ENCODE data around the gene MARCHF3. TPM values are rescaled to one million over a fixed set of nuclear protein-coding genes. Genes with fewer than 3 reads are reported as not detected.
"Not testable (repeated sequence)": the region's sequence is repeated elsewhere in the genome, so short reads cannot be mapped to it uniquely, and the experiment has no call there.

MARCHF3 gene
- polyA plus RNA-seq, 6 donors from 2014 or later: 63.4 to 81.0 (median 71.7) TPM

DNA sequence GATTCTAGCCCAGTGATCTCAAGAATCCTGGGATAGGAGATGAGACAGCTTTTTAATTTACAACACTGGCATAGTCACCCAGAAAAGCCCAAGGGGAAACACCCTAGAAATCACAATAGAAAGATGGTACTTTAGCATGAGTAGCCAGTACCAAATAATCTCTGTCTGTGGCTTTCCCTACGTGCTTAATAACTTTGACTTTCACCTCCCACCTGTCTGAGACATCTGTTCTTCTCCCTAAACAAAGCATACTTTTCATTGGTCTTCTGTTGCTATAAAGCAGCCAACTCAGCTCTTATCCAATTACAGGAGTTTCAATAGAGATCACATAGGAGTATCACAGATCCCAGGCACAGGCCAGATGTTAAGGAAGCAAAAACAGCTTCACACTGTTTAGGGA lies 10.4 kb downstream of the MARCHF3 start:
- Mint-ChIP-seq H3K9me3 (peaks cover 0 to 4% (median 0%) of the 10 kb centered on the region in 7 donors), H3K4me1 (peaks cover 57 to 72% (median 60%) of the 10 kb centered on the region in 3 donors), H3K4me3 (peak overlapping the region in 1 of 8 donors; percentile 27), H3K27me3 (no peaks in the 10 kb centered on the region), H3K36me3 (no peaks in the 10 kb centered on the region), H3K27ac (peak overlapping the region; percentile 2 to 92 (median 45))
- DNase-seq (no peak), ATAC-seq (ENCODE audit: low read depth in 2 of 2) (peak; percentile 18 to 25)

DNA sequence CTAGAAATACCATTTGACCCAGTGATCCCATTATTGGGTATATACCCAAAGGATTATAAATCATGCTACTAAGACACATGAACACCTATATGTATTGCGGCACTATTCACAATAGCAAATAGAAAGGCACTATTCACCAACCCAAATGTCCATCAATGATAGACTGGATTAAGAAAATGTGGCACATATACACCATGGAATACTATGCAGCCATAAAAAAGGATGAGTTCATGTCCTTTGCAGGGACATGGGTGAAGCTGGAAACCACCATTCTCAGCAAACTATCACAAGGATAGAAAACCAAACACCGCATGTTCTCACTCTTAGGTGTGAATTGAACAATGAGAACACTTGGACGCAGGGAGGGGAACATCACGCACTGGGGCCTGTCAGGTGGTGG lies 13.6 kb downstream of the MARCHF3 start:
- not testable (repeated sequence) for H3K27me3 Mint-ChIP-seq; H3K36me3 Mint-ChIP-seq; ATAC-seq (ENCODE audit: low read depth in 2 of 2); DNase-seq; H3K9me3 Mint-ChIP-seq; H3K4me3 Mint-ChIP-seq
- H3K27ac Mint-ChIP-seq: peak overlapping the region in 1 of 6 donors; percentile 66
- H3K4me1 Mint-ChIP-seq: peaks cover 60 to 76% (median 71%) of the 10 kb centered on the region in 3 donors

DNA sequence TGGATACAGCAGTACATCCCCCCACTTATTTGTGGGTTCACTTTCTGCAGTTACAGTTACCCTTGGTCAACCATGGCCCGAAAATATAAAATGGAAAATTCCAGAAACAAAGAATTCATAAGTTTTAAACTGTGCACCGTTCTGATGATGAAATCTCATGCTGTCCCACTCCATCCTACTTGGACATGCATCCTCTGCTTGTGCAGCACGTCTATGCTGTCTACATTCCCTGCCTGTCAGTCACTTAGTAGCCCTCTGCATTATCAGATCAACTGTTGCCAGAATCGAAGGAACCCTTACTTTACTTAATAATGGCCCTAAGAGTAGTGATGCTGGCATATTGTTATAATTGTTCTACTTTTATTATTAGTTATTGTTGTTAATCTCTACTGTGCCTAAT lies 14.6 kb downstream of the MARCHF3 start:
- H3K36me3 Mint-ChIP-seq: no peaks in the 10 kb centered on the region
- peaks cover 0 to 4% (median 0%) of the 10 kb centered on the region in 7 donors for H3K9me3 Mint-ChIP-seq
- peak overlapping the region in 5 of 6 donors; percentile 47 to 78 (median 70) for H3K27ac Mint-ChIP-seq
- DNase-seq (no peak), ATAC-seq (ENCODE audit: low read depth in 2 of 2) (no peak)
- no peaks in the 10 kb centered on the region for H3K27me3 Mint-ChIP-seq
- peaks cover 53 to 76% (median 73%) of the 10 kb centered on the region in 3 donors for H3K4me1 Mint-ChIP-seq
- H3K4me3 Mint-ChIP-seq: peak overlapping the region in 1 of 8 donors; percentile 42

DNA sequence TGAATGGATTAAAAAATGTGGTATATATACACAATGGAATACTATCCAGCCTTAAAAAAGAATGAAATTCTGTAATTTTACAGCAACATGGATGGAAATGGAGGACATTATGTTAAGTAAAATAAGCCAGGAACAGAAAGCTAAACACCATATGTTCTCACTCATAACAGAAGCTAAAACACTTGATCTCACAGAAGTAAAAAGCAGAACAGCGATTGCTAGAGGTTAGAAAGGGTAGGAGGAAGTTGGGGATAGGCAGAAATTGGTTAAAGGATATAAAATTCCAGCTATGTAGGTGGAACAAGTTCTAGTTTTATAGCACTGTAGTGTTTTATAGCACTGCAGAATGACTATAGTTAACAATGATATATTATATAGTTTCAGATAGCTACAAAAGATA lies 15.8 kb downstream of the MARCHF3 start:
- H3K4me1 Mint-ChIP-seq: peaks cover 51 to 74% (median 73%) of the 10 kb centered on the region in 3 donors
- peak overlapping the region; percentile 12 to 67 (median 42) for H3K4me3 Mint-ChIP-seq
- peak; percentile 80 to 84 for ATAC-seq (ENCODE audit: low read depth in 2 of 2)
- peaks cover 0 to 4% (median 0%) of the 10 kb centered on the region in 7 donors for H3K9me3 Mint-ChIP-seq
- no peaks in the 10 kb centered on the region for H3K27me3 Mint-ChIP-seq
- H3K36me3 Mint-ChIP-seq: no peaks in the 10 kb centered on the region
- peak; percentile 22 for DNase-seq
- peak overlapping the region in 5 of 6 donors; percentile 6 to 75 (median 55) for H3K27ac Mint-ChIP-seq

DNA sequence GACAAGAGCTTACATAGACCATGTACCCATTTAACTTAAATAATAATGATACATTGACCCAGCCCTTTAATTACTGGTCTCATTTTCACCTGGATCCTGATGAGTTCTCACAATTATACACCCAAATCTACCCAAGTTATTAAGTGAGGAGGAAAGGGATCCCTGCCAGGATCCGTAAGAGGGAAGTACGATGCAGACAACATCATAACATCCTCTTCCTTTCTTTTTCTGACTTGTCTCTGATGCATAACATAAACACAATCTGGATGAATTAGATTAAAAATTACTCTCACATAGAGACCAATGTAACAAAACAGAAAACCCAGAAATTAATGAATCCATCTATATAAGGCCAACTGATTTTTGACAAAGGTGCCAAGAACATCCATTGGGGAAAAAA lies 17.0 kb downstream of the MARCHF3 start:
- peaks cover 0 to 2% of the 10 kb centered on the region in 2 donors for H3K36me3 Mint-ChIP-seq

DNA sequence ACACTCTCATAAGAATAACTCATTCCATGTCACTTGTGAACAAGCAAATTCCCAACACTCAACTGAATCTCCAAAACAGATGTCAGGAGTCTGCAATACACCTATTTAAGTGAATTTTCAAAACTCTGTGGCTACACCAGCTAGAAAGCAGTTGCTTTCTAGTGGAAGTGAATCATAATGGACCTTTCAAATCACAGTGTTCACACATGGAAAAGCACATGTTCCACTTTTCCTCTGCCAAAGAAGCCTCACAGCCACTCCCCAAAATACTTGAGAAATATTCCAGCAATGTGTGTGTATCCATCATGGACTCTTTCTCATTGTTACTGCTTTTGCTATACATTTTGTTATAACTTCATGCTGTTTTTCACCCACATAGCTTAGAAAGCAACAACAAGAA lies 17.4 kb downstream of the MARCHF3 start:
- Mint-ChIP-seq H3K27ac (peak overlapping the region in 5 of 6 donors; percentile 52 to 75 (median 65)), H3K36me3 (peaks cover 0 to 7% of the 10 kb centered on the region in 2 donors), H3K4me3 (peak overlapping the region in 6 of 8 donors; percentile 30 to 71 (median 56)), H3K9me3 (peaks cover 0 to 4% (median 0%) of the 10 kb centered on the region in 7 donors), H3K4me1 (peaks cover 49 to 78% (median 73%) of the 10 kb centered on the region in 3 donors), H3K27me3 (no peaks in the 10 kb centered on the region)
- ATAC-seq (ENCODE audit: low read depth in 2 of 2) (no peak), DNase-seq (no peak)

More for the DNA sequence above, 17.0 kb downstream of the MARCHF3 start:
- DNase-seq (no peak), ATAC-seq (ENCODE audit: low read depth in 2 of 2) (no peak)
- H3K4me1 Mint-ChIP-seq: peaks cover 49 to 74% (median 72%) of the 10 kb centered on the region in 3 donors
- H3K27me3 Mint-ChIP-seq: no peaks in the 10 kb centered on the region
- H3K9me3 Mint-ChIP-seq: peaks cover 0 to 4% (median 0%) of the 10 kb centered on the region in 7 donors
- H3K4me3 Mint-ChIP-seq: peak overlapping the region; percentile 30 to 71 (median 56)
- H3K27ac Mint-ChIP-seq: peak overlapping the region; percentile 13 to 78 (median 67)

DNA sequence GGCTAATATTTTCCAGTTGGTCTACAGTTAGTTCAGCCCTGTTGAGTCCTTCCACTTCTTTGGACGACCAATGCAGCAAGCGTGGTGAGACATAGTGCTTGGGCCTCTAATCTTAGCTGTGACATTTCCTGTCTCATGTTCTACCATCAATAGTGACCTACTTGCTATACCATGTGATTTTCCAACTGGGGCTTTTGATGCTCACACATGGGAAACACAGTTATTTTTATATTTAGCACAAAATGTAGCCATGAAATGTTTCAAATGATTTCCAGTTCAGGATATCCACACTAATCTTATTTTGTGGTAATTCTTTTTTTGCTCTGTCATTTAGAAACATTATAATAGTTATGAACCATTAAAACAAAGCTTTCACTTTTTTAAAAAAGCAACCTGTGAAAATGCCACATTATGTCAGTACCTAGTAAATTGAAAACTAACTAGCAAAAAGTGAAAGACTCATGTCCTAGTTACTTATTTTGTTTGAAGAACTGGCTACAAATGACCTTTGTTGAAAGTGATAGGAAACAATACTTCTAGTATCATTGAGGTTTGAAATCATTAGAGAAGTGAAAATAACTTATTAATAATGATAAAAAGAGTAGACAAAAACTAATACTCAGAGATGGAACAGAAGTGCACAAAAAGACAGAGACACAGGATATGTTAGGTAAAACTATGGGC lies 18.3 kb downstream of the MARCHF3 start:
- peaks cover 0 to 4% (median 0%) of the 10 kb centered on the region in 7 donors for H3K9me3 Mint-ChIP-seq
- peak overlapping the region in 5 of 8 donors; percentile 3 to 35 (median 16) for H3K4me3 Mint-ChIP-seq
- H3K27me3 Mint-ChIP-seq: no peaks in the 10 kb centered on the region
- peaks cover 49 to 82% (median 73%) of the 10 kb centered on the region in 3 donors for H3K4me1 Mint-ChIP-seq
- H3K36me3 Mint-ChIP-seq: peaks cover 0 to 7% of the 10 kb centered on the region in 2 donors
- ATAC-seq (ENCODE audit: low read depth in 2 of 2): peak; percentile 67 to 69
- DNase-seq: no peak
- peak overlapping the region; percentile 11 to 77 (median 53) for H3K27ac Mint-ChIP-seq

DNA sequence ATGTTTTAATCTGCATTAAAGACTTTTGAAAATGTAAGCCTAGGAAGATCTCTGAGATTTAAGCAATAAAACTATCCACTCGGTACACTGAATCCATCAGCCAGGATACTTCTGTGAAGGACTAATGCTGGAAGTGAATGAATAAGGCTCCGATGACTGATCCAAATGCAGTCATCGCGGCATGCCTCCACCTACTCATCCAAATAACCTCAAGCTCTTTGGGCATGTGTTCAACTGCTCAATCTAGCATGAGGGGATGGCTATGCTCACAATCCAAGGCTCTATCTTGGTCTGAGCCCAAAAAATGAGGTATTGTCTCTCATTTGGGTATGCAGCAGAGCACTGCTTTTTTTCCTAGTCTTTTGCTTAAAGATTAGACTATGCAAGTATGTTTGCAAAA lies 19.2 kb downstream of the MARCHF3 start:
- Mint-ChIP-seq H3K36me3 (peaks cover 0 to 7% of the 10 kb centered on the region in 2 donors), H3K4me1 (peaks cover 46 to 87% (median 68%) of the 10 kb centered on the region in 3 donors), H3K9me3 (no peaks in the 10 kb centered on the region), H3K4me3 (peak overlapping the region in 2 of 8 donors; percentile 12 to 24), H3K27me3 (no peaks in the 10 kb centered on the region), H3K27ac (peak overlapping the region in 1 of 6 donors; percentile 67)
- ATAC-seq (ENCODE audit: low read depth in 2 of 2) (no peak), DNase-seq (no peak)

DNA sequence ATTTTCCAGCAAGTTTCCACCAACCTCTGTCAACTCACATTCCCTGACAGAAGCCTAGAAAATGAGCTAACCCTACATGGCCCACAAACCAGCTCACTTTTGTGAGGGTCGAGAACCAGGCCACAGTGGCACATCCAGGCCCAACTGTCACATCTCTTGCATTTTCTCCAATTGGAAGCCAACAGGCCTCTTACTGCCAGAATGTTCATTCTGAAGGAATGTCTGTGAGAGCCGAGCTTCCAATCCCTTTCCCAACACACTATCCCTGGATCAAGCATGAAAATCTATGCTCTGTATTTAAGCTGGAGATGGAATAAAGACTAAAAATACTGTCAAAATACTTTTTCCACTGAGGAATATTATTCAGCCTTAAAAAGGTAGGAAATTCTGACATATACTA lies 20.0 kb downstream of the MARCHF3 start:
- no peak for ATAC-seq (ENCODE audit: low read depth in 2 of 2)
- Mint-ChIP-seq H3K4me1 (peaks cover 43 to 84% (median 62%) of the 10 kb centered on the region in 3 donors), H3K9me3 (no peaks in the 10 kb centered on the region), H3K36me3 (peaks cover 0 to 7% of the 10 kb centered on the region in 2 donors), H3K27me3 (no peaks in the 10 kb centered on the region), H3K27ac (peak overlapping the region in 1 of 6 donors; percentile 66), H3K4me3 (no peak overlapping the region)
- DNase-seq: no peak

DNA sequence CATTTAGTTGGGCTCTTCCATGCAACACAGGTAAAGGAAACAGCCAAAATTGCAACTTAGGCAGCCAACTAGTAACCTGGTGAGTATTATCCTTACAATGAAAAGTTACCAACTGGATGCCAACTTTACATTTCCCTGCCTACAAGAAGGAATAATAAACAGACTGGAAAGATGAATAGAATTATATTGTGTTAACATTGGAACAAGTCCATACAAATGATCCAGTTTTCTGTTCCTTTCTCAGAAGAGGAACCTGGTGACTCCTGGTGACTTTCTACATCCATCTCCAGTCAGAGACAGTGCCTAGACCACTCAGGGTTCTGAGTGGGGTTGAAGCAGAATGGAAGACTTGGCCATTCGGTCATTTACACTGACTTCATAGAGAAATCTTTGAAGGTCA lies 20.6 kb downstream of the MARCHF3 start:
- ATAC-seq (ENCODE audit: low read depth in 2 of 2): no peak
- Mint-ChIP-seq H3K4me3 (peak overlapping the region in 2 of 8 donors; percentile 1 to 17), H3K36me3 (peaks cover 0 to 7% of the 10 kb centered on the region in 2 donors), H3K27me3 (no peaks in the 10 kb centered on the region), H3K4me1 (peaks cover 38 to 83% (median 56%) of the 10 kb centered on the region in 3 donors), H3K27ac (peak overlapping the region in 3 of 6 donors; percentile 1 to 38 (median 2)), H3K9me3 (no peaks in the 10 kb centered on the region)
- DNase-seq: no peak

DNA sequence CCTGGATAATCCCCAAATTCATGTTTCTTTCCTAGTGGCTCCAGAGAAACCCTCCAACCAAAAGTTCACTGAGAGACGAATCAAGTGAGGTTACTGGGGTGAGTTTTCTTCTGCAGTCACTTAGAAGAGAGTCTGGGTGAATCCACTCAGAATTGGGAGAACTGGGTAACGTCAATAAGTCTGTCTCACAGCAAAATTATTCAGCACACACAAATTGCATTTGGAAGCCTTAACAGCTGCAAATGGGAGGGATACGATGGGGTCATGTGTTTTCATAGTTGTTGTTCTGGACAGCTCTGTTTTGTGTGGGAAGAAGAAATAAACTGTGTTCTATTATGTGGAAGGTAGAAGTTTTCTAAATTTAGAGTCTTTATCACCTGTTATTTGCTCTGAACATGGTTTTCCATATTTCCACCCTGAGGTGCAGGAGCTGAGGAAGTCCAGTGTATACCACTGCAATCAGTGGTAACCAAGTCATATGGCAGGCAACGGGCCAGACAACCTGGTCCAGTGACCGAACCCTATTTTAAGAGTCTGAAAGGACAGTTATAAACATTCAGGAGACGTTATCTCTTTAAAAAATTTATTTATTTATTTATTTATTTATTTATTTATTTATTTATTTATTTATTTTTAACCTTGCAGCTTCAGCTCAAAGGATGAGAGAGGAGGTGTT lies 21.9 kb downstream of the MARCHF3 start:
- H3K9me3 Mint-ChIP-seq: no peaks in the 10 kb centered on the region
- no peak for ATAC-seq (ENCODE audit: low read depth in 2 of 2)

DNA sequence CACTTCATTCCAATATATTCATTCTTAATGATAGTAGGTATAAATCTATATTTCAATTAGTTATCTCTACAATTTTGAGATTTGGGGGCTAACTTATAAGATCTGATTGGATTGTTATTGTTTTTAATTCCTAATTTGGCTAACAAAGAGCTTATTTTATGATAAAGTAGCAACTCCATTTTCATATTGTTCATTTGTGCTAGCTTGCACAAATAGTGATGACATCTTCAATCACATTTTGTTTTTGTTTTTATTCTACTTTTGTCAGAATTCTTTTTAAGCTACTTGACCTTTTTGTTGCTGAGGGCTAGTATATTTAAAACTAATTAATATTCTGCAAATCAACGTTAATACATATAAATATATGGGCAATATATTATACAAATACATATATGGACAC lies 22.8 kb downstream of the MARCHF3 start:
- DNase-seq (no peak), ATAC-seq (ENCODE audit: low read depth in 2 of 2) (no peak)
- Mint-ChIP-seq H3K27me3 (no peaks in the 10 kb centered on the region), H3K27ac (no peak overlapping the region), H3K36me3 (peaks cover 4 to 13% of the 10 kb centered on the region in 2 donors), H3K4me3 (no peak overlapping the region), H3K4me1 (peaks cover 32 to 82% (median 55%) of the 10 kb centered on the region in 3 donors), H3K9me3 (no peaks in the 10 kb centered on the region)

More for the DNA sequence above, 21.9 kb downstream of the MARCHF3 start:
- H3K27ac Mint-ChIP-seq: peak overlapping the region in 2 of 6 donors; percentile 52 to 70
- peak overlapping the region in 1 of 8 donors; percentile 7 for H3K4me3 Mint-ChIP-seq
- DNase-seq: no peak
- H3K36me3 Mint-ChIP-seq: peaks cover 0 to 7% of the 10 kb centered on the region in 2 donors
- peaks cover 33 to 83% (median 54%) of the 10 kb centered on the region in 3 donors for H3K4me1 Mint-ChIP-seq
- no peaks in the 10 kb centered on the region for H3K27me3 Mint-ChIP-seq

DNA sequence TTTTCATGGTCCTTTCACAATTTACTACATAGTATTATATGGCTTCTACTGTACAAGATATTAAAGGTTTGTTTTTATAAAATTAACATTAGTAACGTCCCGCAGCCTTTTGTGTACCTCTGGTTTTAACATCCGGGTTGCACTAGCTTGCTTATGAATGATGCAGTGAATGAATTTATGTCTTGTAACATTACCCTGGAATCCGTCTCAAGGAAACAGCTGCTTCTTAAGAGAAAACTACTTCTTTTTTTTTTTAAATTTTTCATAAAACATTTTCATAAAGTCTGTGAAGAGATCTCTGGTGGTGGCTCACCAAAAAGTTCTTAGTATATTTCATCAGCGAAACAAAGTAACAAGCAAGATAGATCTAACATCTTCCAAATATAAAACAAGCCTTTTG lies 23.6 kb downstream of the MARCHF3 start:
- Mint-ChIP-seq H3K4me1 (peaks cover 39 to 80% (median 58%) of the 10 kb centered on the region in 3 donors), H3K4me3 (peak overlapping the region in 3 of 8 donors; percentile 26 to 64 (median 35)), H3K27me3 (no peaks in the 10 kb centered on the region), H3K27ac (peak overlapping the region in 4 of 6 donors; percentile 28 to 73 (median 46)), H3K9me3 (no peaks in the 10 kb centered on the region), H3K36me3 (peaks cover 10 to 20% of the 10 kb centered on the region in 2 donors)
- DNase-seq (no peak), ATAC-seq (ENCODE audit: low read depth in 2 of 2) (no peak)

Data from naive B cell (primary cell).